Heart left ventricle (tissue), 16 donors: ENCODE measurements around the gene PER3. TPM values are rescaled to one million over a fixed set of nuclear protein-coding genes. Genes with fewer than 3 reads are reported as not detected.
A peak's percentile ranks its signal among the peaks of the same experiment; 100 is the strongest.

Source experiments
- ATAC-seq, 4 donors: fragments of 200-7000 bp; cut with Tn5 transposase; one replicate each; pipeline ENCODE4 v1.9.1; 2020 to 2022; ENCODE audit warnings: moderate library complexity in 4 of 4, mild to moderate bottlenecking in 3 of 4, moderate number of reproducible peaks in 1 of 4
- DNase-seq, 5 donors: peaks; one replicate each; pipeline ENCODE4 v3.0.0-alpha.2; 2020
- H3K27ac ChIP-seq, 12 donors: fragments of 200-600 bp; sonication (generic) in 4 of 12; one replicate each; pipeline versions ENCODE4 v1.5.0 to v1.8.0; 2016 to 2022; ENCODE audit warnings: mild to moderate bottlenecking in 2 of 12
- H3K27me3 ChIP-seq, 9 donors: fragments of 200-600 bp; sonication (generic) in 2 of 9; one replicate each; pipeline versions ENCODE4 v1.5.1 to v1.8.0; 2016 to 2022; ENCODE audit warnings: mild to moderate bottlenecking in 3 of 9
- H3K36me3 ChIP-seq, 9 donors: fragments of 200-600 bp; sonication (generic) in 2 of 9; one replicate each; pipeline versions ENCODE4 v1.5.0 to v1.8.0; 2018 to 2022; ENCODE audit warnings: mild to moderate bottlenecking in 2 of 9
- H3K4me1 ChIP-seq, 12 donors: fragments of 200-600 bp; sonication (generic) in 4 of 12; one replicate each; pipeline versions ENCODE4 v1.5.0 to v1.8.0; 2016 to 2022; ENCODE audit warnings: mild to moderate bottlenecking in 3 of 12
- H3K4me3 ChIP-seq, 12 donors: fragments of 200-600 bp; sonication (generic) in 4 of 12; one replicate each; pipeline versions ENCODE4 v1.5.0 to v1.8.0; 2017 to 2022; ENCODE audit warnings: mild to moderate bottlenecking in 9 of 12, moderate library complexity in 4 of 12
- H3K9me3 ChIP-seq, 12 donors: fragments of 200-600 bp; sonication (generic) in 4 of 12; one replicate each; pipeline versions ENCODE4 v1.5.0 to v1.8.0; 2016 to 2022; ENCODE audit warnings: mild to moderate bottlenecking in 1 of 12
- CTCF ChIP-seq, 12 donors: fragments of 200-600 bp; sonication (generic) in 4 of 12; IDR thresholded peaks; one replicate each; pipeline versions ENCODE4 v1.5.0 to v1.8.0; 2018 to 2022; ENCODE audit warnings: antibody characterized with exemption in 12 of 12, mild to moderate bottlenecking in 5 of 12
- POLR2A ChIP-seq, 2 donors: fragments of 450-650 bp; IDR thresholded peaks; one replicate each; pipeline ENCODE4 v1.6.1; 2017; ENCODE audit warnings: antibody characterized with exemption in 2 of 2, mild to moderate bottlenecking in 2 of 2, moderate library complexity in 2 of 2
- WGBS, 4 donors: extraction: QIAGEN DNeasy Blood & Tissue Kit in 2 of 4; methylation state at CpG; one replicate each; pipeline versions ENCODE4 v1.1.5 to v1.1.7; 2013 to 2018; 5-methylcytosine and 5-hydroxymethylcytosine counted together
- intact Hi-C, 10 donors: fragments of 100-400 bp; cut with DNase I; formaldehyde crosslinking; loops; one replicate each; pipeline versions ENCODE4 v1.11.1 to v1.14.2; 2022
- polyA plus RNA-seq, 2 donors: library from polyadenylated mRNA; stranded (reverse); fragments of 200-250 nt; gene quantifications; one replicate each; pipeline ENCODE4 v1.2.3, GENCODE V29; 2013
- total RNA-seq, 9 donors: library from RNA; depleted of rRNA in 2 of 9; stranded (reverse); fragments of >200 nt in 2 of 9; fragmentation: NEBNext Ultra II Directional in 3 of 9; extraction: Animal tissue kit (Norgen Biotek cat#: 25700) in 3 of 9; gene quantifications; one replicate each; pipeline versions ENCODE4 v1.1.0 to v1.2.4, GENCODE V29; 2016 to 2023
- donor health status: ischemic (EF 13 %, LVEDD 7.1; RV severe dilation, severe dysfunction).
- donor health status: healthy with polysubstance abuse.
- donor health status: DM: no; HTN: yes; CAD: no.
- donor health status: DM: no; HTN: no; CAD: no.
- donor health status: ischemic (EF 25% LVEDD 6.9; RV normal size, moderate dysfunction).
- donor health status: ischemic (EF 25% LVEDD 5.7; RV mildly dilated, moderate dysfunction).
- donor health status: healthy.
- donor health status: DM: yes; HTN: yes; CAD: no.
- donor health status: ischemic (EF 35%, LVEDD 5.7; RV mildly dilated, moderate dysfunction).
- donor health status: nonischemic (EF 11% LVEDD 7.7; RV severe dilation, severe dysfunction).
- donor health status: DM: yes; HTN: yes; CAD: no.
- donor health status: PGD.
- donor health status: ischemic (EF 29% LVEDD 5.4; RV normal size, mild dysfunction).
- donor health status: nonischemic (EF 23%, LVEDD 6.1; RV moderate dilation, normal function).

Gene PER3
- total and polyA plus RNA-seq, 11 donors = 3.3 to 46.6 (median 16.0) TPM

- TF ChIP-seq CTCF (IDR thresholded peaks at IDR 0.05) (no peak), POLR2A (IDR thresholded peaks at IDR 0.05) (no peak)
- no peak for ATAC-seq
- intact Hi-C loops = no loop called here
- Histone ChIP-seq H3K27me3 (no peaks in the 10 kb centered on the region), H3K4me3 (no peak overlapping the region), H3K9me3 (peaks cover 0 to 14% (median 8%) of the 10 kb centered on the region in 12 donors), H3K27ac (no peak overlapping the region), H3K4me1 (no peaks in the 10 kb centered on the region), H3K36me3 (peaks cover 0 to 98% (median 55%) of the 10 kb centered on the region in 9 donors)
- WGBS, 4 donors = 87 to 95% (median 95%) methylated on average over 3 of the region's 3 CpGs
- no peak for DNase-seq
These were observed 29.7 kb downstream of the PER3 start for GRCh38 chr1:7813677-7814373.

- no peak for TF ChIP-seq POLR2A (IDR thresholded peaks at IDR 0.05)
- no peak for TF ChIP-seq CTCF (IDR thresholded peaks at IDR 0.05)
- intact Hi-C loops = no loop called here
- Histone ChIP-seq H3K9me3 (no peaks in the 10 kb centered on the region), H3K4me3 (no peak overlapping the region), H3K27ac (no peak overlapping the region), H3K36me3 (peaks cover 0 to 100% (median 87%) of the 10 kb centered on the region in 9 donors), H3K27me3 (no peaks in the 10 kb centered on the region), H3K4me1 (no peaks in the 10 kb centered on the region)
- no peak for DNase-seq
- no peak for ATAC-seq
- 79 to 83% (median 82%) methylated on average over 3 of the region's 3 CpGs for WGBS, 4 donors
These were observed 37.2 kb downstream of the PER3 start for GRCh38 chr1:7821282-7821681.

- Histone ChIP-seq H3K4me1 (no peaks in the 10 kb centered on the region), H3K27me3 (no peaks in the 10 kb centered on the region), H3K4me3 (no peak overlapping the region), H3K36me3 (peaks cover 0 to 100% (median 93%) of the 10 kb centered on the region in 9 donors), H3K9me3 (no peaks in the 10 kb centered on the region), H3K27ac (no peak overlapping the region)
- TF ChIP-seq CTCF (IDR thresholded peaks at IDR 0.05) = no peak
- TF ChIP-seq POLR2A (IDR thresholded peaks at IDR 0.05) = no peak
- intact Hi-C loops = no loop called here
- WGBS, 4 donors = 92 to 96% (median 95%) methylated on average over 8 of the region's 8 CpGs
- no peak for DNase-seq
- no peak for ATAC-seq
These were observed 40.6 kb downstream of the PER3 start for GRCh38 chr1:7824701-7825100.

GRCh38 chr1:7826363-7826762, 42.3 kb downstream of the PER3 start:
- intact Hi-C loops = no loop called here
- ATAC-seq (no peak), DNase-seq (no peak)
- peaks cover 0 to 2% (median 0%) of the 10 kb centered on the region in 12 donors for H3K4me1 ChIP-seq
- H3K9me3 ChIP-seq = no peaks in the 10 kb centered on the region
- peak overlapping the region in 2 of 12 donors; percentile 23 to 49 for H3K4me3 ChIP-seq
- H3K36me3 ChIP-seq = peaks cover 0 to 100% (median 89%) of the 10 kb centered on the region in 9 donors
- no peaks in the 10 kb centered on the region for H3K27me3 ChIP-seq
- H3K27ac ChIP-seq = no peak overlapping the region
- WGBS, 4 donors = 70 to 83% (median 77%) methylated on average over 7 of the region's 7 CpGs
- TF ChIP-seq CTCF (IDR thresholded peaks at IDR 0.05) = no peak
